ENCODE measurements around the gene LCA5L. TPM values are rescaled to one million over a fixed set of nuclear protein-coding genes. Genes with fewer than 3 reads are reported as not detected.

Gene LCA5L
- total RNA-seq: not detected

DNA sequence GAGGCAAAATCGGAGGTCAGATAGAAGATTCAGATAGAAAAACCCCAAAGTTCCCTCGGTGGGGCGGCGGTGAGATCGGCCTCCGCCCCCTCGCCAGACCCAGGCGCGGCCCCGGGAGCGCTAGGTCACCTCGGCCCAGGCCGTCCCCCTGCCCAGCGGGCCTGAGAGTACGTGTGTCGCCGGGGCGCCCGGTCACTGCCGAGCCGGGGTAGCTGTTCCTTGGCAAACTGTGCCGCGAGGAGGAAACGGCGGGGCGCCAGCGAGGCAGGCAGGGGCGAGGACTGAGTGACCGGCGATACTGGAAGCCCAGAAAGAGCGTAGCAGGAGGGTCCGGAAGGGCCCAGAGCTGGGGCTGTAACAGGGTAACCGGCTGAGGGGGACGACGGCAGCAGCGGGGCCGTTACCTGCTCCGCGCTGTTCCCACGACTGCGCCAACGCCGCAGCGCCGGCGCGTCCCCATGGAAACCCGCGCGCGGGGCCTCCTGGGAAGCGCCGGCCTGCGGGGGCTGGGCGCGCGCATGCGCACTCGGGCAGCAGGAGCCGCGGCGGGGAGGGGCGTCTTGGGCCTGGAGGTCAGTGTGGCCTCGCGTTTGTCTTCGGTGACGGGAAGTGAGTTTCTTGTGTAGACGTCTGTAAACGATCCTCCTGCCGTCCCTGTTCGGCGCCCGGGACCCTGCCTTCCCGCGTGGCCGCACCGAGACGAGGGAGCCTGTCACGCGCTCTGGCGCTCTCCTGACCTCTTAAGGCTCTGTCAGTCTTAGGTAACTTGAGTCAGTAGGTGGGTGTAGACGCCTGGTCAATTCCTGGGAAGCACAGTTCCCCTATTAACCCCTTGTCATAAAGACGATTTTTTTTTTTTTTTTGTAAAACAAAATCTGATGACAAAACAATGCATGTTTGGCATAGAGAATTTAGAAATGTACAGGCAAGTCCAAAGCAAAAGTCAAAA, at the start of gene LCA5L:
LCA5L (minus strand) TSS at position 458 of the 949 bp plus-strand sequence. CDS start 17,285 bp downstream, outside the sequence.
- peak; percentile 94 for ATAC-seq (replicated peaks)
- Mint-ChIP-seq H3K4me3 (peak within 1 kb of the TSS; percentile 88), H3K27me3 (peaks cover 22% of the 10 kb centered on the region), H3K27ac (peak within 1 kb of the TSS; percentile 93), H3K4me1 (peaks cover 8% of the 10 kb centered on the region), H3K9me3 (no peaks in the 10 kb centered on the region), H3K36me3 (ENCODE audit: low read depth) (peaks cover 8% of the 10 kb centered on the region)

DNA sequence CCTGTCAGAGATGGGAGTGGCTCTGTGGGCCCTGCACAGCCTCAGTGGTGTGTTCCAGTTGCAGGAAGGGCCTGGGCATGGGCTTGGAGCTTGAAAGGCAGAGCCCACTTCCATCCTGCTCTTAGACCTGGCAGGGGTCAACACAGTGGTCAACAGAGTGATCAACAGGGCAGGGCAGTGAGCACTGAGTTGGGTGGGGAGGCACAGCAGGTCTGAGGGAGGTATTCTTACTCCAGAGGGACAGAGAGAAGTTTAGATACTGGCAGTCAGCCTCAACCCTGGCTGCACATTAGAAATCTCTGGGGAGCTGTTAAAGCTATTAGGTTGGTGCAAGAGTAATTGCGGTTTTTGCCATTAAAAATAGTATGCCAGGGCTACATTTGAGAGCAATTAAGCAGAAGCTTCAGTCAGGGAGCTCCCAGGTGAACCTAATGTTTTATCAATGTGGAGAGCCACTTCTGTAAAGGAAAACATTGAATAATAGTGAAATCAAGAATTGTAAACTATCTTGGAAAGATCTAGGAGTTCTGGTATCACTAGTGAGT, 43.9 kb upstream of the LCA5L start:
- Mint-ChIP-seq H3K9me3 (peaks cover 4% of the 10 kb centered on the region), H3K27ac (no peak overlapping the region), H3K4me1 (no peaks in the 10 kb centered on the region), H3K4me3 (no peak overlapping the region), H3K36me3 (ENCODE audit: low read depth) (no peaks in the 10 kb centered on the region), H3K27me3 (no peaks in the 10 kb centered on the region)
- ATAC-seq (replicated peaks): no peak

DNA sequence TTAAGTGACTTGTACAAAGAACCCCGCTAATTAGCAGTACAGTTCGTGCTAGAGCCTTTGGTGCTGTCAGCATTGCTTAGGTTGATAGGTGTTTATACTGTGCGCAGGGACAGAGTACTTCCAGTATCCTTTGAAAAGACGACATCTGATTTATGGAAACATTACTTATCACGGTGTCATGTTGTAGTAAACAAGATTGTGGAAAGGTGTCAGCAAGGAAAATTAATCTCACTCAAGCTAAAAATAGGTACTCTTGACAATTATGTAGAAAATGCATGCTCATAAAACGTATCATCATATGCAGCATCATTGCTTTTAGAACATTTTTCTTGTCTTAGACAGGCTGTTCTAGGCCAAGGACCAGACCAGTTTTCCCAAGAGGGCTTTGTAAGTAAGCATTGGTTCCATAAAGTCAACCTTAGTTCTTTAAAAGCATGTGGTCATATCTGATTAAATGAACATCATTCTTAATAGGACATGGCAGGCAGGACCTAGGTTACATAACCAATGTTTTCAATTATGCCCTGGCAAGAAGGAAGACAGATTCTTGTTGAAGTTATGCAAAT, 39.2 kb upstream of the LCA5L start:
- Mint-ChIP-seq H3K27me3 (no peaks in the 10 kb centered on the region), H3K27ac (no peak overlapping the region), H3K9me3 (no peaks in the 10 kb centered on the region), H3K36me3 (ENCODE audit: low read depth) (no peaks in the 10 kb centered on the region), H3K4me3 (no peak overlapping the region), H3K4me1 (no peaks in the 10 kb centered on the region)
- no peak for ATAC-seq (replicated peaks)

DNA sequence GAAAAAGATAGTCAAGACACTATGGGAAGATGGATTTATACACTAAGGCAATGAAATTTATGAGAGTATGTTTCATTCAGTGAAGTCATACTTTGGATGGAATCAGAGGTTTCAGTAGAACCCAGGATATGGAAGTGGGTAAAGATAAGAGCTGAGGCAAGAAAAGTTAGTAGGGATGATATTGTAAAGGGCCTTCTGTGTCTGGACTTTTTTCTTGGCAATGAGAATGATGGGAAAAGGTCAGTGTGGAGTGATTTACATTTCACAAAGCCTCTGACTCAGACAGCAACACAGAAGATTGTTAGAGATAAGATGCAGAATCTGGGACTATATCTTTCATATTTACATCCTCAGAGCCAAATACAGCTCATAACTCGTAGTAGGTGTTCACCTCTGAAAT, 38.3 kb upstream of the LCA5L start:
- no peaks in the 10 kb centered on the region for H3K9me3 Mint-ChIP-seq
- no peaks in the 10 kb centered on the region for H3K4me1 Mint-ChIP-seq
- H3K4me3 Mint-ChIP-seq: no peak overlapping the region
- H3K36me3 Mint-ChIP-seq (ENCODE audit: low read depth): no peaks in the 10 kb centered on the region
- no peaks in the 10 kb centered on the region for H3K27me3 Mint-ChIP-seq
- no peak overlapping the region for H3K27ac Mint-ChIP-seq
- ATAC-seq (replicated peaks): no peak

DNA sequence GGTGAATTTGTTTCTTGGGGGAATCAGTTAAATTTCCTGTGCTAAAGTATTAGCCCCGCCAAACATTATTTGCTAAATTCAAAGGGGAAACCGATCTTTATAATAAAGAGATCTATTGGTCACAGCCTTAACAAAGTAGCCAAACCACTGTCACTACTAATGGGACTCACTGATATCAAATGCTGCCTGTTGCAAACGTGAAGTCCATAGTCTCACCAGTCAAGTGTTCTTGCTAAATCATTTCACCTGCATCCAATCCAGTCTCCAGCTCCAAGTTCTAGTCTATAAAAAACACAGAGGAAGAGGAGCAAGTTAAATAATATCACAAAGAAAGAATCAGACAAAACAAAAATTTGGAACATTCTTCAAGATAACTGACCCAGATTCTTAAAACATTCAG, 36.3 kb upstream of the LCA5L start:
- no peak for ATAC-seq (replicated peaks)

DNA sequence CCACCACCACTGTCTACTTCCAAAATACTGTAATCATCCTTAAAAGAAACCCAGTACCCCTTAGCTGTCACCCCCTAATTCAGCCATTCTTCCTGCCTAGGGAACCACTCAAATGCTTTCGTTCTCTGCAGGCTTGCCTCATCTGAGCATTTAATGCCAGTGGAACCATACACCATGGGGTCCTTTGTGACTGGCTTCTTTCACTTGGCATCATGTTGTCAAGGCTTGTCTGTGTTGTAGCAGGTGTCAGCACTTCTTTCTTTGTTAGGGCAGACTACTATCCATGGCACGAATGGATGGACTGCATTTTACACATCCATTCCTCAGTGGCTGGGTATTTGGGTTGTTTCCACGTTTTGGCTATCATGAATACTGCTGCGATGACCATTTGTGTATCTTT, 34.7 kb upstream of the LCA5L start:
- Mint-ChIP-seq H3K27me3 (no peaks in the 10 kb centered on the region), H3K9me3 (no peaks in the 10 kb centered on the region), H3K36me3 (ENCODE audit: low read depth) (no peaks in the 10 kb centered on the region), H3K27ac (no peak overlapping the region), H3K4me1 (no peaks in the 10 kb centered on the region), H3K4me3 (no peak overlapping the region)
- no peak for ATAC-seq (replicated peaks)

More for the DNA sequence above, 36.3 kb upstream of the LCA5L start:
- no peak overlapping the region for H3K4me3 Mint-ChIP-seq
- H3K9me3 Mint-ChIP-seq: no peaks in the 10 kb centered on the region
- no peaks in the 10 kb centered on the region for H3K4me1 Mint-ChIP-seq
- no peaks in the 10 kb centered on the region for H3K36me3 Mint-ChIP-seq (ENCODE audit: low read depth)
- no peaks in the 10 kb centered on the region for H3K27me3 Mint-ChIP-seq
- no peak overlapping the region for H3K27ac Mint-ChIP-seq

DNA sequence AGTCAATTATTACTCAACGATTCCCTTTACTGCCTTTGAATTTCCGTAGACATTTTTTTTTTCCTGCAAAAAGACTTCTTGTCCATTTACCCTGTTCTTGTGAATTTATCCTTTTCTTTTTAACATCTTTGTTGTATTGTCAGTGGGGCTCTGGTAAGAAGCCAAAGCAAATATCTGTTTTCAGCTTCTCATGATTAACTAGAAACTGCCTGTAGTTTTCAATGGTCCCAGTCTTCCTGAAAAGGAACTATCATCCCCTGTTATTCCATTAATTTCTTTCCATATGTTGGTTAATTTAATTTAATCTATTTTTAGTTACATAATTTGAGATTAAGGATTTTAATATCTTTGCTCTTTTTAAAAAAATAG, 34.2 kb upstream of the LCA5L start:
- ATAC-seq (replicated peaks): no peak
- no peaks in the 10 kb centered on the region for H3K9me3 Mint-ChIP-seq
- no peaks in the 10 kb centered on the region for H3K4me1 Mint-ChIP-seq
- no peak overlapping the region for H3K4me3 Mint-ChIP-seq
- H3K36me3 Mint-ChIP-seq (ENCODE audit: low read depth): no peaks in the 10 kb centered on the region
- H3K27me3 Mint-ChIP-seq: no peaks in the 10 kb centered on the region
- H3K27ac Mint-ChIP-seq: no peak overlapping the region

DNA sequence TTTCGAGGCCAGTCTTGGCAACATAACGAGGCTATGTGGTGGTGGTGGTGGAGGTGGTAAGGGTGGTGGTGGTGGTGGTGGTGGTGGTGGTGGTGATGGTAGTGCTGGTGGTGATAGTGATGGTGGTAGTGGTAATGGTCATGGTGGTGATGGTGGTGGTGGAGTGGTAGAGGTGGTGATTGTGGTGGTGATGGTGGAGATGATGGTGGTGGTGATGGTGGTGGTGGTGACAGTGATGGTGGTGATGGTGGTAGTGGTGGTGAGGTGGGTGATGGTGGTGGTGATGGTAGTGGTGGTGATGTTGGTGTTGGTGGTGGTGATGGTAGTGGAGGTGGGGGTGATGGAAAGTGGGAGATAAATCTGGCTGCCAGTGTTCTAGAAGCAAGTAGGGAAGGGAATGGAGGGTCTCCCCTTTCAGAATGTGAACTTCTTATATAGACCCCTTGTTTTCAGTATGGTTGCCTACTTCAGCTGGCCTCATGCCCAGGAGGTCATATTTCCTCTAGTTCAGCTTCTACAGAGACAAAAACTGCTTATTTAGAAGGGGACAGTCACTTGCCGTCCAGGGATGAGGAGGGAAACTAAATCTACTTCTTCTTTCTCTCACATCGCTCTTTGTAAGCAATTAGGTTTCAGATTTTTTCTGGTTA, 33.7 kb upstream of the LCA5L start:
- Mint-ChIP-seq H3K27me3 (no peaks in the 10 kb centered on the region), H3K36me3 (ENCODE audit: low read depth) (no peaks in the 10 kb centered on the region), H3K27ac (no peak overlapping the region), H3K4me3 (no peak overlapping the region), H3K4me1 (no peaks in the 10 kb centered on the region), H3K9me3 (no peaks in the 10 kb centered on the region)
- no peak for ATAC-seq (replicated peaks)

DNA sequence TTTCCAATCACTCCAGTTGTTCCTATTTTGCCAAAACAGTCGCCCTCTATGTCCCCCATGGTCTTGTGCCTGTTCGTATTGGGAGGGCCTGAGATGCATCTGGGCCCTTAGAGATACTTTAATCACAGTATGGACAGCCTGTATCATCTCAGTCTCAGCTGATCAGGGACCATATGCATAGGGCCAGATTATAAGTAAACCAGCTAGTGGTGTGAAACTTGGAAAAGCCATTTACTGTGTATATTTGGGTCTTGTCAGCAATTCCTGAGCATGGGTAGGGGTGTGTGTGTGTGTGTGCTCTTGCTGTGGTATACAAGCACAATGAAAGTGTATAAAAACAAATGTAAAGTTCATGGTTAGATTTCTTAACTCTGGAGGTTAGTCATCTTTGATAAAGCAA, 29.0 kb upstream of the LCA5L start:
- H3K27me3 Mint-ChIP-seq: no peaks in the 10 kb centered on the region
- no peaks in the 10 kb centered on the region for H3K4me1 Mint-ChIP-seq
- H3K9me3 Mint-ChIP-seq: no peaks in the 10 kb centered on the region
- no peak overlapping the region for H3K4me3 Mint-ChIP-seq
- ATAC-seq (replicated peaks): no peak
- no peaks in the 10 kb centered on the region for H3K36me3 Mint-ChIP-seq (ENCODE audit: low read depth)
- no peak overlapping the region for H3K27ac Mint-ChIP-seq

DNA sequence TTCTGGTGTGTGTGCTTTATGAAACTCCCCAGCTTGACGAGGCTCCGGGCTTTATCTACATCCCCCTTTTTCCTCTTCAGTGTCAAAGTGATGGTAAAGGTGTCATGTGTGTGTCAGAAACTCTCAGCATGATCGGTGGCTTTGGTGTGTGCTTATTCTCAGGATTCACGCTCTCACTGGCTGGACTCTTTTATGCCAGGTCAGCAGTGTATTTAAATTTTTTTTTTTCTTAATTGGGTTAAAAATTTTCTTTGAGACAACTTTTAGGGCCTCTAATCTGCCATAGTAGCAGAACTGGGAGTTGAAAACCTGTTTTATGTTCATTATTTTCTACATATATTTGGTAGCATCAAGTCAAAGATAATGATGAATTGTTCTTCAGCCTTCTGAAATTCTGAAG, 27.2 kb upstream of the LCA5L start:
- Mint-ChIP-seq H3K27me3 (no peaks in the 10 kb centered on the region), H3K27ac (no peak overlapping the region), H3K4me3 (no peak overlapping the region), H3K9me3 (no peaks in the 10 kb centered on the region), H3K36me3 (ENCODE audit: low read depth) (no peaks in the 10 kb centered on the region), H3K4me1 (no peaks in the 10 kb centered on the region)
- no peak for ATAC-seq (replicated peaks)

DNA sequence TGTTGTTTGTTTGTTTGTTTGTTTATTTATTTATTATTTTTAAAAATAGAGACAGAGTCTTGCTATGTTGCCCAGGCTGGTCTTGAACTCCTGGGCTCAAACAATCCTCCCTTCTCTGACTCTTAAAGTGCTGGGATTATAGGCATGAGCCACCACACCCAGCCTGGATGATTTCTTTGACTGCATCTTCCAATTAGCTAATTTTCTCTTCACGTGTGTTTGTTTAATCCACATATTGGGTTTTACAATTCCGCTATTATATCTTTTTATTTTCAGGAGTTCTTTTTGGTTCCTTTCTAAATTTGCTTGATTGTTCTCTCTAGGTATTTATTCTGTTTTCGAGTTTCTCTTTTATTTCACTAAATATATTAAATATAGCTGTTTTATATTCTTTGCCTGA, 26.0 kb upstream of the LCA5L start:
- H3K27ac Mint-ChIP-seq: no peak overlapping the region
- ATAC-seq (replicated peaks): no peak
- no peaks in the 10 kb centered on the region for H3K4me1 Mint-ChIP-seq
- no peaks in the 10 kb centered on the region for H3K9me3 Mint-ChIP-seq
- no peaks in the 10 kb centered on the region for H3K27me3 Mint-ChIP-seq
- H3K4me3 Mint-ChIP-seq: no peak overlapping the region
- no peaks in the 10 kb centered on the region for H3K36me3 Mint-ChIP-seq (ENCODE audit: low read depth)

DNA sequence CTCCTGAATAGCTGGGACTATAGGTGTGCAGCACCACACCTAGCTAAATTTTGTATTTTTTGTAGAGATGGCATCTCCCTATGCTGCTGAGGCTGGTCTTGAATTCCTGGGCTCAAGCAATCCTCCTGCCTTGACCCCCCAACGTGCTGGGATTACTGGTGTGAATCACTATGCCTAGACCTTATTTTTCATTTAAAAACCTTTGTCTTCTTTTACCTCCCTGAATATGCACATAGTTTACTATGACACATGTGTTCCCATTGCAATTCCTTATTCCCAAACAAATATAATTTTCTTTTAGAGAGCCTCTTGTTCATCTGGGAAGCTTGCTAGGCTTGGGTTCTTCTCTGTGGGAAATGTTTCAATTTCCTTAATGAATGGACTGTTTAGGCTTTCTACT, 23.0 kb upstream of the LCA5L start:
- no peak overlapping the region for H3K27ac Mint-ChIP-seq
- ATAC-seq (replicated peaks): no peak
- H3K36me3 Mint-ChIP-seq (ENCODE audit: low read depth): no peaks in the 10 kb centered on the region
- H3K4me3 Mint-ChIP-seq: no peak overlapping the region
- no peaks in the 10 kb centered on the region for H3K4me1 Mint-ChIP-seq
- no peaks in the 10 kb centered on the region for H3K27me3 Mint-ChIP-seq
- no peaks in the 10 kb centered on the region for H3K9me3 Mint-ChIP-seq

DNA sequence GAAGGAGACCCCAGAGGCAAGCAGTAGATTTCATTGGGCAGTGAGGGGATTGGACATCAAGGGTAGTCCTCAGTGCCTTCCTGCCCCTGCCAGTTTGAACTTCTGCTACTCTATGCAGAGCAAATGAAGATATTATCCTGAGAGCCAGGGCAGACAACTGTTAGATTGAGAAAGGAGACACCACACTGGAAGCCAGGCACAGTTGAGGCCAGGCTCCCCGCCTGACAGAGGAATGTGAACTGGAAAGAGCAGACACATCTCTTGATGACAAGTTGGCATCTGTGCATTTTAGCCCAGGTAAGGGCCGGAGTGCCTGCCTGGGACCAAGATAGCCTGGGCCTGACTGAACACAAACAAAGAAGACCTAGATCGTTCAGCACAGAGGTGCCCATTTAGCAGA, 22.2 kb upstream of the LCA5L start:
- Mint-ChIP-seq H3K4me1 (no peaks in the 10 kb centered on the region), H3K27ac (no peak overlapping the region), H3K4me3 (no peak overlapping the region), H3K27me3 (no peaks in the 10 kb centered on the region), H3K9me3 (no peaks in the 10 kb centered on the region), H3K36me3 (ENCODE audit: low read depth) (no peaks in the 10 kb centered on the region)
- ATAC-seq (replicated peaks): no peak

DNA sequence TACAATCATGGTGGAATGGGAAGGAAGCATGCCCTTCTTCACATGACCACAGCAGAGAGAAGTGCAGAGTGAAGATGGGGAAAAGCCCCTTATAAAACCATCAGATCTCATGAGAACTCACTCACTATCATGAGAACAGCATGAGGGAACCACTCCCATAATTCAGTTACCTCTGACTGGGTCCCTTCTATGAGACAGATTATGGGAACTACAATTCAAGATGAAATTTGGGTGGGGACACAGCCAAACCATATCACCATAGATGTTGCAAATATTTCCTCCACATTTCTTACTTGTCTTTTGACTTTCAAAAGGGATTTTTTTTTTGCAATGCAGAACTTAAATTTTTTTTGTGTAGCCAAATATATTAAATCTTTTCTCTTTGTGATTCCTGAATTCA, 21.0 kb upstream of the LCA5L start:
- Mint-ChIP-seq H3K4me3 (no peak overlapping the region), H3K36me3 (ENCODE audit: low read depth) (no peaks in the 10 kb centered on the region), H3K9me3 (no peaks in the 10 kb centered on the region), H3K27ac (no peak overlapping the region), H3K4me1 (no peaks in the 10 kb centered on the region), H3K27me3 (no peaks in the 10 kb centered on the region)
- no peak for ATAC-seq (replicated peaks)

DNA sequence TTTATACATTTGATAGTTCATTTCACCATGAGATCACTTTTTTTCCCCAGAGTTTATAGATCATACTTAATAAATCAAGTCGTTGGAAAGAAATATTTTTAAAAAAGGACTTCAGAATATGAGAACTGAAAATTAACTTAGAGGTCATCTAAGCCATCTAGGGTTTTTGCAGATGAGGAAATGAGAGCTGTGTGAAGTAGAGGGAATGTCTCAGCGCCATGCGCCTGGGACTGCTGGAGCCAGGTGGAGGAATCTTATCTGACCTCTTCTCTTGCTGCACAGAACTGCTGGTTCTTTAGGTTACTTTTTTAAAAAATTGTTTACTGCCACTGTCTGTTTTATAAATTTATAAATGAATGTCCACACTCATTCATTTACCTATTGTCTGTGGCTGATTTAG, 17.7 kb upstream of the LCA5L start:
- Mint-ChIP-seq H3K27ac (no peak overlapping the region), H3K27me3 (no peaks in the 10 kb centered on the region), H3K36me3 (ENCODE audit: low read depth) (no peaks in the 10 kb centered on the region), H3K4me3 (no peak overlapping the region), H3K9me3 (no peaks in the 10 kb centered on the region), H3K4me1 (no peaks in the 10 kb centered on the region)
- ATAC-seq (replicated peaks): no peak
